ENCODE data around the gene RAPGEF1. TPM values are rescaled to one million over a fixed set of nuclear protein-coding genes. Genes with fewer than 3 reads are reported as not detected.
A peak's percentile ranks its signal among the peaks of the same experiment; 100 is the strongest.
"Not testable (repeated sequence)": the region's sequence is repeated elsewhere in the genome, so short reads cannot be mapped to it uniquely, and the experiment has no call there.

Gene RAPGEF1
- total RNA-seq, result 20.8 and 31.3 TPM in 2 replicates

GRCh38 chr9:131739959-131740648 lies at the start of gene RAPGEF1:
TSS of gene RAPGEF1 (minus strand) at chr9:131740076. CDS start at chr9:131739830, 246 bp downstream.
- no peak for DNase-seq (ENCODE audit: low read depth)

GRCh38 chr9:131788851-131789250 lies 49.0 kb upstream of the RAPGEF1 start:
- DNase-seq (ENCODE audit: low read depth), result no peak

GRCh38 chr9:131787838-131788237 lies 48.0 kb upstream of the RAPGEF1 start:
- no peak for DNase-seq (ENCODE audit: low read depth)

- DNase-seq (ENCODE audit: low read depth), result no peak
Observed at GRCh38 chr9:131784748-131785501, 45.0 kb upstream of the RAPGEF1 start.

- DNase-seq (ENCODE audit: low read depth), result no peak
Observed at GRCh38 chr9:131781069-131781468, 41.2 kb upstream of the RAPGEF1 start.

- peak; percentile 15 for DNase-seq (ENCODE audit: low read depth)
Observed at GRCh38 chr9:131776473-131776872, 36.6 kb upstream of the RAPGEF1 start.

GRCh38 chr9:131776036-131776435 lies 36.2 kb upstream of the RAPGEF1 start:
- DNase-seq (ENCODE audit: low read depth), result no peak

- DNase-seq (ENCODE audit: low read depth), result no peak
Observed at GRCh38 chr9:131774636-131775035, 34.8 kb upstream of the RAPGEF1 start.

- peak; percentile 45 for DNase-seq (ENCODE audit: low read depth)
Observed at GRCh38 chr9:131773911-131774379, 34.1 kb upstream of the RAPGEF1 start.

- DNase-seq (ENCODE audit: low read depth), result no peak
Observed at GRCh38 chr9:131772940-131773339, 33.1 kb upstream of the RAPGEF1 start.

- no peak for DNase-seq (ENCODE audit: low read depth)
Observed at GRCh38 chr9:131771646-131772045, 31.8 kb upstream of the RAPGEF1 start.

GRCh38 chr9:131769361-131769760 lies 29.5 kb upstream of the RAPGEF1 start:
- DNase-seq (ENCODE audit: low read depth), result no peak

- DNase-seq (ENCODE audit: low read depth), result no peak
Observed at GRCh38 chr9:131764568-131764967, 24.7 kb upstream of the RAPGEF1 start.

GRCh38 chr9:131762356-131762932 lies 22.6 kb upstream of the RAPGEF1 start:
- DNase-seq (ENCODE audit: low read depth), result no peak

- DNase-seq (ENCODE audit: low read depth), result peak; percentile 72
Observed at GRCh38 chr9:131759017-131759647, 19.3 kb upstream of the RAPGEF1 start.

- DNase-seq (ENCODE audit: low read depth), result no peak
Observed at GRCh38 chr9:131757549-131757948, 17.7 kb upstream of the RAPGEF1 start.

- DNase-seq (ENCODE audit: low read depth), result peak; percentile 70
Observed at GRCh38 chr9:131755541-131756198, 15.8 kb upstream of the RAPGEF1 start.

GRCh38 chr9:131754846-131755245 lies 15.0 kb upstream of the RAPGEF1 start:
- no peak for DNase-seq (ENCODE audit: low read depth)

GRCh38 chr9:131753751-131754150 lies 13.9 kb upstream of the RAPGEF1 start:
- DNase-seq (ENCODE audit: low read depth), result not testable (repeated sequence)

GRCh38 chr9:131752231-131752884 lies 12.5 kb upstream of the RAPGEF1 start:
- DNase-seq (ENCODE audit: low read depth), result no peak

GRCh38 chr9:131748411-131748955 lies 8.6 kb upstream of the RAPGEF1 start:
- no peak for DNase-seq (ENCODE audit: low read depth)
